HG02610 (cell line): ENCODE measurements around the gene ARRB1.

Experiments used
- ATAC-seq: cut with Tn5 transposase; IDR thresholded peaks from one replicate; pipeline ENCODE4 v1.9.1; 2021; ENCODE audit warnings: mild to moderate bottlenecking, moderate library complexity; ENCODE audit not compliant: unreplicated experiment

The ARRB1 gene

DNA sequence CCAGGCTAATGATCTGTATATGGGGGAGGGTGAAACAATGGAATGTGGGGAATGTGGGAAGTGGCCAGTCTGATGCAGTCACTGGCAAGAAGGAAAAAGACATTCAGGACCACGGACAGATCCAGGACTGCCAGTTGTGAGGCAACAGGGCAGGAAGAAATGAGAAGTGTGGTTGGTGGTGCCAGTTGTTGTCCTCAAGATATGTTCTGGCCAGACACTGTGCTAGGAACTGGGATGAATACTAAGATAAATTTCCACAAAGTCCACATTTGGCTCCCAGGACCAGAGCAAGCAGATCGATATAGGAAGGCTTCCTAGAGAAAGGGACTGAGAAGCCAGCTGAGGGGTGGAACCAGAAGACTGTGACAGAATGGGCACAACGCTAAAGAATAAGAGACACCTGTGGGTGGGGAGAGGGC is 117.7 kb downstream of the ARRB1 start:
- ATAC-seq: no peak

DNA sequence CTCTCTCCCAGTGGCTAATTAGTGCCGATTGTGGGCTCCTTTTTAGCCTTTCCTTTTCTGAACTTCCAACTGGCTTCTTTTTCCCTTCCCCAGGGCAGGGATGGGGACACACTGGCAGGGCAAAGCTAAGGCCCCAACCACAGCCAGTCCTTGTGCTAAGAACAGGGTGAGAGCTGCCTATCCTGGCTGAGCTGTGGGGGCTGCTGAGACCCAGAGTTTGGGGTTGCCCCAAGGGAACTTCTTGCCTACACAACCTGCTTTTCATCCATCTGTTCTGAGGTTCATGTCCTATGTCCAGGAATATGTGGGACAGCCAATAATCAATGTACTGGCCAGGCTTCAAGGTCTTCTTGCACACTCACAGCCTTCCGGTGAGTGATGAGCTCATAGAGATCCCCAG is 120.8 kb downstream of the ARRB1 start:
- ATAC-seq: no peak

DNA sequence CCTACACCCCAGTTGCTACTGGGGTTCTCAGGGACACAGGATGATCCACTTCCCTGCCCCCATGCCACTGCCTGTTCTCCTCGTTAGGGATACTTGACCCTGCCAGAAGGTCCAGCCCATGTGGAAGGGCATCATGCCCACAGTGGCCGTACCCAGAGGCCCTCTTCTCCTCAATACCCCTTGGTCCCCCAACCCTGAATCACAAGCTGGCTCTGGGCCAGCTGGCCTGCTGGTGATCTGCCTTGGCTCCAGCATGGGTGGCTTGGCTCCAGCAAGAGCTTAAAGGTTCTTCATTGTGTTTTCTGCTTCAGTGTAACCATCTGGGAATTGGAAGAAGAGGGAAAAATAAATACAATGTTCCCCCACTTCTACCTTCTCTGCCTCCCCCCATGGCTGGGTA is 122.0 kb downstream of the ARRB1 start:
- ATAC-seq: no peak

DNA sequence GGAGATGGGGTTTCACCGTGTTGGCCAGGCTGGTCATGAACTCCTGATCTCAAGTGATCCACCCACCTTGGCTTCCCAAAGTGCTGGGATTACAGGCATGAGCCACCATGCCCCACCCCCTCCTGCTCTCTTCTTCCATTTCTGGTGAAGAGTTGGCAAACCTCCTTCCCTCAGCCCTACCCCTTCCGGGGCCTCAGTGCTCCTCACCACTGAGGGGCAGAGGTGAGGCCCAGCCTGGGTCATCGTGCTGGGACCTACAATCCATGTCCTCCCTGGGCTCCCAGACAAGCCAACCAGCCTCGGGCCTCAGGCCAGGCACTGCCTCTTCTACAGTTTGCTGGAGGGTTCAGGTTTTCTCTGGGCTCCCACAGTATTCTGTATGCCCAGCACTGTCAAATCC is 125.7 kb downstream of the ARRB1 start:
- no peak for ATAC-seq

DNA sequence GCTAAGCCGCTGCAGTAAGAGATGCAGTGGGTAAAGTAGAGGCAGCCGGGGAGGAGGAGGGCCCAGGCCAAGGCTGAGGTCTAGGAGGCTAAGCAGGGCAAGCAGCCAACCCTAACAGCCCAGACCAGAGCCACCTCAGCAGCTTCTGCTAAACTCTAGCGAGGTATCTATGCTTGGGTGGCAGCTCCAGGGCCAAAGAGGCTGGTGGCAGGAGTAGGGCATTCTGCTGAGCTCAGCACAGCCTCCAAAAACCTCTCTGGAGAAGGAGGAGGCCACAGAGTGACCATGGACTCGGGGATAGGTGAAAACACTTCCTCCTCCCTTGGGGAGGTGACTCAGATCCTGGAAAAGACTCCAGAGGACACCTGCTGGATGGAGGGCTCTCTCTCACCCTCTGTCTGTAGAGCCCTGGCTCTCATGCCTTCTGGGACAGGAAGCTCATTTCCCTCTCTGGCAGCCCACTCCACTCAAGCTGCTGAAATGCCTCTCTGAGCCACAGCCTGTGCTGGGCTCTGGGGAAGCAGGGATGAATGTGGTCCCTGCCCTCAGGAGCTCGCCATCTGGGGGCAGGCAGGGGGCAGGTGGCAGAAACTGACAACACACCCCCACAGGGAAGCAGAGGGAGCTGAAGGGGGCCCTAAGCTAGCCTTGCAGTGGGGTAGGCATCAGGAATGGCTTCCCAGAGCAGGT is 127.4 kb downstream of the ARRB1 start:
- ATAC-seq: no peak

DNA sequence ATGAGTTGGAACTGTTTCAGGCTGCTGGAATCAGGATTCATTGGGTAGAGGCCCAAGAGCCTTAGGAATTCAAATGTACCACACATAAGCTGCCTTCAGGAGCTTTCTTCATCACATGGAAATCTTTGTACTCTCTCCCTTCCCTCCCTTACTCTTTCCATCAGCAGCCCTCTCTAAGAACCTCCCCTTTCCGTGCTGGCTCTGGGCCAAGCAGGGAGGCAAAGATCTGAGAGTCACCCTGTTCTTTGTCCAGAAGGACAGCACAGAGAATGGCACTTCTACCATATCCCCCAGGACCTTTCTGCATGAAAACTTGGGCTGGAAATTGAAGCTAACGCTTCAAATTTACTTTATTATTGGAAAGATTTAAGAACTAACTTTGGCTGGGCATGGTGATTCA is 131.6 kb downstream of the ARRB1 start:
- no peak for ATAC-seq

DNA sequence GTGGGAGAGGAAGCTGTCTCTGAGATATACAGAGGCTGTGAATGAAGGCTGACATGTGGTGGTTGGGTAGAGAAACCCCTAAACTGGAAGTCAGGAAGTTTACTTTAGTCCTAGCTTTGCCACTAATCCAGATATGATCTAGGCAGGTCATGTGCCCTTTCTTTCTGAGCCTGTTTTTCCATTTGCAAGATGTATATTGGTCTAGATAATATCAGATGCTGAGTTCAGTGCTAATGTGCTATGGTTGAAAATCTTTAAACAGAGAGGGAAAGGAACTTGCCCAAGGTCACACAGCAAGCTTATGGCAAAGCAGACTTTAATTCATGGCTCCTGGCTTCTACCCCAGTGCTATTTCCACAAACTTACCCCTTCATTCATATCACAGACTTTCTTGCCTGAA is 136.6 kb downstream of the ARRB1 start:
- ATAC-seq: no peak

DNA sequence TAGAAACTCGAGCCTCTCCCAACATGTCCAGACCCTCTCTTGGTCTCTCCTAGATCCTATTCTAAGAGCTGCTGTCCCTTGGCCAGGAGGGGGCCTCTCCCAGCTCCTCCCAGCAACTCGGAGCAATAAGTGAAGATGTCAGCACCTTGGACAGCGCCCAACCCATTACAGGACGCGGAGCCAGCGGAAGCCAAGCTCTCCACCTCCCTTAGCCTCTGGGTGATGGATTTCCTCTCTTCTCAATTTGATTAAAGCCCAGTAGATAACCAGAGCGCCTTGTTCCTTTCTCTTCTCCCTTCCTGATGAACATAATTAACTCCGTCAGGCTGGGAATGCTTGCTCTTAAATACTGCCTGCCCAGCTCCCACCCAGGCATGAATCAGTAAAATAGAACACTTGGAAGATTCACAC is 137.0 kb downstream of the ARRB1 start:
- ATAC-seq: no peak
